GM21447 (cell line): ENCODE measurements around the gene ARHGAP15.

Experiments used
- ATAC-seq: cut with Tn5 transposase; IDR thresholded peaks from one replicate; pipeline ENCODE4 v1.9.1; 2021; ENCODE audit not compliant: unreplicated experiment

The ARHGAP15 gene

GRCh38 chr2:143259368-143259958, 130.2 kb downstream of the ARHGAP15 start:
- peak; percentile 41 for ATAC-seq

GRCh38 chr2:143261986-143262385, 132.8 kb downstream of the ARHGAP15 start:
- ATAC-seq, result peak; percentile 74

- ATAC-seq, result peak; percentile 11
Observed at GRCh38 chr2:143262389-143262788, 133.2 kb downstream of the ARHGAP15 start.

- no peak for ATAC-seq
Observed at GRCh38 chr2:143263066-143263625, 133.9 kb downstream of the ARHGAP15 start.

- no peak for ATAC-seq
Observed at GRCh38 chr2:143264851-143265250, 135.6 kb downstream of the ARHGAP15 start.

- ATAC-seq, result no peak
Observed at GRCh38 chr2:143279672-143280071, 150.5 kb downstream of the ARHGAP15 start.

- no peak for ATAC-seq
Observed at GRCh38 chr2:143280097-143280757, 151.0 kb downstream of the ARHGAP15 start.

- no peak for ATAC-seq
Observed at GRCh38 chr2:143282684-143283083, 153.5 kb downstream of the ARHGAP15 start.

GRCh38 chr2:143284087-143284675, 155.0 kb downstream of the ARHGAP15 start:
- ATAC-seq, result peak; percentile 75

- ATAC-seq, result no peak
Observed at GRCh38 chr2:143289025-143289424, 159.8 kb downstream of the ARHGAP15 start.

- ATAC-seq, result no peak
Observed at GRCh38 chr2:143290221-143290620, 161.0 kb downstream of the ARHGAP15 start.

GRCh38 chr2:143294068-143294467, 164.8 kb downstream of the ARHGAP15 start:
- no peak for ATAC-seq

- ATAC-seq, result no peak
Observed at GRCh38 chr2:143296089-143296488, 166.9 kb downstream of the ARHGAP15 start.

- ATAC-seq, result no peak
Observed at GRCh38 chr2:143297182-143297581, 168.0 kb downstream of the ARHGAP15 start.

- ATAC-seq, result no peak
Observed at GRCh38 chr2:143300536-143300935, 171.3 kb downstream of the ARHGAP15 start.

- ATAC-seq, result no peak
Observed at GRCh38 chr2:143311426-143311825, 182.2 kb downstream of the ARHGAP15 start.

GRCh38 chr2:143312441-143312840, 183.2 kb downstream of the ARHGAP15 start:
- no peak for ATAC-seq

- no peak for ATAC-seq
Observed at GRCh38 chr2:143313861-143314260, 184.6 kb downstream of the ARHGAP15 start.

GRCh38 chr2:143321994-143322393, 192.8 kb downstream of the ARHGAP15 start:
- ATAC-seq, result no peak

GRCh38 chr2:143329288-143329687, 200.1 kb downstream of the ARHGAP15 start:
- ATAC-seq, result no peak

GRCh38 chr2:143333168-143333791, 204.1 kb downstream of the ARHGAP15 start:
- no peak for ATAC-seq

- no peak for ATAC-seq
Observed at GRCh38 chr2:143333847-143334246, 204.6 kb downstream of the ARHGAP15 start.
